Smooth muscle cell (in vitro differentiated cells): ENCODE data around the gene SCGB1D1. TPM values are rescaled to one million over a fixed set of nuclear protein-coding genes. Genes with fewer than 3 reads are reported as not detected.

ENCODE experiments used
- DNase-seq: peaks from one replicate; lab custom pipeline; 2025; ENCODE audit not compliant: unreplicated experiment; lab: John Stamatoyannopoulos, UW
- H2AFZ ChIP-seq: fragments of 200-600 bp; sonication (generic); 2 replicates; pipeline ENCODE4 v1.6.0; 2016; ENCODE audit warnings: antibody characterized with exemption, low read depth, mild to moderate bottlenecking
- H3F3A ChIP-seq: fragments of 200-600 bp; sonication (generic); 2 replicates; pipeline ENCODE4 v1.6.0; 2017; ENCODE audit warnings: antibody characterized with exemption, low read depth
- H3K27ac ChIP-seq: fragments of 200-600 bp; sonication (generic); 2 replicates; pipeline ENCODE4 v1.5.1; 2016; ENCODE audit warnings: low read depth, mild to moderate bottlenecking
- H3K27me3 ChIP-seq: fragments of 200-600 bp; sonication (generic); 2 replicates; pipeline ENCODE4 v1.6.1; 2016; ENCODE audit warnings: low read depth, mild to moderate bottlenecking
- H3K36me3 ChIP-seq: fragments of 200-600 bp; sonication (generic); 2 replicates; pipeline ENCODE4 v1.5.1; 2016; ENCODE audit warnings: low read depth
- H3K4me1 ChIP-seq: fragments of 200-600 bp; sonication (generic); 2 replicates; pipeline ENCODE4 v1.5.1; 2016; ENCODE audit warnings: low read depth
- H3K4me2 ChIP-seq: fragments of 200-600 bp; sonication (generic); 2 replicates; pipeline ENCODE4 v1.6.0; 2016; ENCODE audit warnings: mild to moderate bottlenecking
- H3K4me3 ChIP-seq: fragments of 200-600 bp; sonication (generic); 2 replicates; pipeline ENCODE4 v1.5.1; 2016; ENCODE audit warnings: mild to moderate bottlenecking
- H3K79me2 ChIP-seq: fragments of 200-600 bp; sonication (generic); 2 replicates; pipeline ENCODE4 v1.6.0; 2016; ENCODE audit warnings: low read depth, mild to moderate bottlenecking
- H3K9ac ChIP-seq: fragments of 200-600 bp; sonication (generic); 2 replicates; pipeline ENCODE4 v1.6.0; 2016; ENCODE audit warnings: low read depth
- H3K9me3 ChIP-seq: fragments of 200-600 bp; sonication (generic); replicated peaks from 2 replicates; pipeline ENCODE4 v1.5.1; 2016; ENCODE audit warnings: low read depth
- H4K20me1 ChIP-seq: fragments of 200-600 bp; sonication (generic); 2 replicates; pipeline ENCODE4 v1.6.0; 2016; ENCODE audit warnings: low read depth
- CTCF ChIP-seq: fragments of 200-600 bp; sonication (generic); IDR thresholded peaks from 2 replicates; pipeline ENCODE4 v1.5.1; 2017; ENCODE audit warnings: borderline replicate concordance, mild to moderate bottlenecking, antibody characterized with exemption; ENCODE audit not compliant: insufficient read depth, poor library complexity, severe bottlenecking
- WGBS: methylation state at CpG from one replicate; pipeline ENCODE4 v1.1.7; 2016; ENCODE audit warnings: low lambda C conversion rate; 5-methylcytosine and 5-hydroxymethylcytosine counted together
- polyA plus RNA-seq: library from polyadenylated mRNA; unstranded; fragments of >200 nt; fragmentation: Nextera tagmentation; extraction: Ambion mirVana; gene quantifications from 2 replicates; pipeline ENCODE4 v1.2.1, GENCODE V29; 2016
- total RNA-seq: library from RNA; depleted of rRNA; stranded (reverse); fragments of >200 nt; gene quantifications from 2 replicates; pipeline ENCODE4 v1.2.3, GENCODE V29; 2014

Gene SCGB1D1
- total and polyA plus RNA-seq, 2 experiments from 2014 or later: not detected

GRCh38 chr11:62242021-62242420, 52.0 kb downstream of the SCGB1D1 start, which contains the start of gene SCGB1D2:
SCGB1D2 (plus strand) TSS chr11:62242239; CDS start chr11:62242308, 69 bp downstream.
- no peaks in the 10 kb centered on the region for H3K4me1 ChIP-seq
- no peak within 1 kb of the TSS for H2AFZ ChIP-seq
- H3K79me2 ChIP-seq: no peaks in the 10 kb centered on the region
- no peaks in the 10 kb centered on the region for H3K9me3 ChIP-seq
- DNase-seq: no peak
- WGBS: 64% methylated on average over 3 of the region's 3 CpGs
- no peaks in the 10 kb centered on the region for H3K36me3 ChIP-seq
- no peak within 1 kb of the TSS for H3K4me2 ChIP-seq
- H4K20me1 ChIP-seq: no peaks in the 10 kb centered on the region
- H3K4me3 ChIP-seq: no peak within 1 kb of the TSS
- H3K9ac ChIP-seq: no peak within 1 kb of the TSS
- no peak for TF ChIP-seq CTCF
- no peak within 1 kb of the TSS for H3K27ac ChIP-seq
- H3K27me3 ChIP-seq: peaks cover under 1% of the 10 kb centered on the region
- H3F3A ChIP-seq: no peaks in the 10 kb centered on the region

Other genes with a start within 250 kb of the SCGB1D1 start
- gene BEST1, start 239.9 kb upstream of the SCGB1D1 start, total RNA-seq: 2.4 and 2.6 TPM in 2 replicates
- 1.6 and 2.8 TPM in 2 replicates for gene BEST1, start 239.9 kb upstream of the SCGB1D1 start, polyA plus RNA-seq
- 903 and 1,173 TPM in 2 replicates for gene FTH1, start 222.6 kb upstream of the SCGB1D1 start, total RNA-seq
- gene FTH1, start 222.6 kb upstream of the SCGB1D1 start, polyA plus RNA-seq: 6,048 and 7,176 TPM in 2 replicates
- gene INCENP, start 66.2 kb upstream of the SCGB1D1 start, total RNA-seq: 16.0 and 25.7 TPM in 2 replicates
- 2.3 and 4.1 TPM in 2 replicates for gene INCENP, start 66.2 kb upstream of the SCGB1D1 start, polyA plus RNA-seq
- gene SCGB2A1, start 18.5 kb downstream of the SCGB1D1 start, total RNA-seq: not detected in 2 replicates
- gene SCGB2A1, start 18.5 kb downstream of the SCGB1D1 start, polyA plus RNA-seq: not detected in 2 replicates
- not detected in 2 replicates for gene SCGB1D2, start 52.0 kb downstream of the SCGB1D1 start, total RNA-seq
- gene SCGB1D2, start 52.0 kb downstream of the SCGB1D1 start, polyA plus RNA-seq: not detected in 2 replicates
- not detected in 2 replicates for gene SCGB2A2, start 79.9 kb downstream of the SCGB1D1 start, total RNA-seq
- gene SCGB2A2, start 79.9 kb downstream of the SCGB1D1 start, polyA plus RNA-seq: not detected in 2 replicates
- gene SCGB1D4, start 108.9 kb downstream of the SCGB1D1 start, total RNA-seq: not detected in 2 replicates
- gene SCGB1D4, start 108.9 kb downstream of the SCGB1D1 start, polyA plus RNA-seq: not detected in 2 replicates
- 0.22 and 1.4 TPM in 2 replicates for gene ASRGL1, start 147.2 kb downstream of the SCGB1D1 start, total RNA-seq
- 0.97 and 2.8 TPM in 2 replicates for gene ASRGL1, start 147.2 kb downstream of the SCGB1D1 start, polyA plus RNA-seq
- not detected in 2 replicates for gene SCGB1A1, start 228.8 kb downstream of the SCGB1D1 start, total RNA-seq
- not detected in 2 replicates for gene SCGB1A1, start 228.8 kb downstream of the SCGB1D1 start, polyA plus RNA-seq